GM18519 (cell line): ENCODE measurements around the gene LPO.

Experiments
- ATAC-seq: cut with Tn5 transposase; IDR thresholded peaks from one replicate; pipeline ENCODE4 v1.9.1; 2021; ENCODE audit warnings: mild to moderate bottlenecking, moderate library complexity; ENCODE audit not compliant: unreplicated experiment, low FRiP score

The LPO gene

DNA sequence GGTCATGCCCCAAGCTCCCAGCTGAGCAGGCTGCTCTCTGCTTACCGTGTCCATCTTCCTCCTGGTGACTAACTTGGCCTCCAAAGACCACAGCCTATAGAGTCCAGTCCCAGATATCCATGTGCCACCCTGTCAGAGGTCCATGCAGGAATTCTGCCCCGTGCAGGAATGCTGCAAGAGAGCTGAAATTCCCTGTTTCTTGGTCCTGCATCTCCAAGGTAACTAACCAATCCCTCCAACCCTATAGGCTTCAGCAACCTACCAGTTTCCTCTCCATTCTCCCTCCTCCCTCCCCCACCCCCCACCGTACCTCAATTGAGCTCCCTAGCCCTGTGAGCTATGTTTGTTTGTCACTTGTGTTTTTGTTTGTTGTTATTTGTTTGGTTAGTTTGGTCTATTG lies 9.7 kb upstream of the LPO start:
- ATAC-seq: no peak

DNA sequence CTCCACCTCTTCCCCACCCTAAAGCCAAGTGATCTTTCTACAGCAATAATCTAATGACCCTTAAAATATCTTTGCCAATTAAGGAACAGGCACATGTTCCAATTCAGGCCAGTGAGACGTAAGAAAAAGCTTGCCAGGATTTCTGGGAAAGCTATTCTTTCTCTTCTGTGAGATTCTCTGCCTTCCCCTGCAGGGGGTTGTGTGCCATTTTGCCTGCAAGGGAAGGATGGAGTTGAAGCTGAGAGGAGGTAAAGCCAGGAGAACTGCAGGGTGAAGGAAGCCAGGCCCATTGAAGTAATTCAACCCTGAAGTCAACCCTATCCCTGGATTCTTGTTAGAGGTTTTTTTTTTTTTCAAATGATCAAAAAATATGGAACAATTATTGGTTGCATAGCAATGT lies 9.0 kb upstream of the LPO start:
- ATAC-seq: no peak

DNA sequence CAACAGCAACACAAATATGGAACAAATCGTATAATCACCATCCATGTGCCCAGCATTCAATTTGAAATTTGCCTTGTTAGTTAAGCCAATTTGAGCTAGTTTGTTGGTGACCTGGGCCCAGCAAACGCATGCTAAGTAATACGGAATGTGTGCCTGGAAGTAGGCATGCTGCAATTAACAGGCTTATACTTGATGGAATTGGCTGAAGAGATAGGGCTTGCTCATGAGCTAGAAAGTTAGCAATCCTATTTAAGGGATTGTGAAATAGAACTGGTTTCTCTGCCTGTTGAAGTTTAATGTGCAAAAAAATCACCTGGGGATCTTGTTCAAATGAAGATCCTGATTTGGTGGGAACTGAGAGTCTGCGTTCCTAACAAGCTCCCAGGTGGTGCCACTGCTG lies 8.5 kb upstream of the LPO start:
- ATAC-seq: no peak

DNA sequence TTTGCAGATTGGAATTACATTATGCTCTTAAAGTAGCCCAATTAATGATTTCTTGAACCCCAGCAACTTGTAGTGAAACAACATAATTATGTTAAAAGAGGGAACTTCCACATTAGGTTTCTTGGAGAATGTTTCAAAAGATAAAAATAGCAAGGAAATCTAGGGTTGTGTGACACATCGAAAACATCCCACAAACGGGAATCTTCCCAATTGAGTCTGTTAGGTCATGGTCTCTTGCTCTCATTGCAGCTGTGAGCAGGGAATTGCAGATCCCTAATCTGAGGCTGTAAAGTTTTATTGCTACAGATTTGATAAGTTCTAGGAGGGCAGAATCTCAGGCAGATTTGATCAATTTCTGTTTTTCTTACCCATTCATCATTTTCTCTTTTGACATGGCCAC lies 6.7 kb upstream of the LPO start:
- ATAC-seq: no peak

GRCh38 chr17:58232707-58233156 lies 5.7 kb upstream of the LPO start:
- peak; percentile 59 for ATAC-seq

DNA sequence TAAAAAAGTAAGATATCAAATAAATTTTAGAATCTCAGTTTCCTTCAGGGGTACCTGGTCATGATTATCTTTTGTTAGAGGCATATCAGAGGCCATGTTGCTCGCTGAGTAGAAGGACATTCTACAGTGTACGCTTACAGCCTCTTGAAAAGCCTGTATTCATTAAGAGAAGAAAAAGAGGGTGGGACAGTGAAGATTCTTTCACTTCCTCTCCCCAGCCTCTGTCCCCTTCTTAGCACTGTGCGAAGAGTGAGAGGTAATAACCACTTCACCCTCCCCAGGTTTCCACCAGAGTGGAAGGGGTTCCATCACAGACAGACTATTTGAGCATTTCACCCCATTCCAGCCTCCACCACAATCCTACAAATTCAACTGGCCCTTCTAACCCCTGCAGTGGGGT lies 4.8 kb upstream of the LPO start:
- ATAC-seq: no peak

GRCh38 chr17:58234512-58234911 lies 3.9 kb upstream of the LPO start:
- no peak for ATAC-seq

GRCh38 chr17:58235821-58236220 lies 2.6 kb upstream of the LPO start:
- no peak for ATAC-seq

DNA sequence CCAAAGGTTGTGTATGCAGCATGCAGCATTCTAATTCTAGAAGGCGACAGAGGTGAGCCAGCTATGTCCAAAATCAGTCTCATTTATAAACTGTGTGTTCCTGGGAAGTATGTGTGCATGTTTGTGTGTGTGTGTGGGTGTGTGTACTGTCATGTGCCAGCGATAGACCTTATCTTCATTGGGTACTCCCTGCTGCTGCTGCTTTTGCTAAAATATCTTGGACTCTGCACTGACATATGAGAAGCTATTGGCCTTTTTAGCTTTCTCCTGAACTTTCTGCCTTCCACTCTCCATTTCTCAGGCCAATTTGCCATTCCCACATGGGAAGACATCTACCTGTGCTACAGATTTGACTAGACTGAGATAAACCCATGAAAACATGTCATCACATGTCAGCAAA lies 2.0 kb upstream of the LPO start:
- ATAC-seq: no peak

GRCh38 chr17:58239987-58240386 lies 1.6 kb downstream of the LPO start:
- ATAC-seq: no peak

DNA sequence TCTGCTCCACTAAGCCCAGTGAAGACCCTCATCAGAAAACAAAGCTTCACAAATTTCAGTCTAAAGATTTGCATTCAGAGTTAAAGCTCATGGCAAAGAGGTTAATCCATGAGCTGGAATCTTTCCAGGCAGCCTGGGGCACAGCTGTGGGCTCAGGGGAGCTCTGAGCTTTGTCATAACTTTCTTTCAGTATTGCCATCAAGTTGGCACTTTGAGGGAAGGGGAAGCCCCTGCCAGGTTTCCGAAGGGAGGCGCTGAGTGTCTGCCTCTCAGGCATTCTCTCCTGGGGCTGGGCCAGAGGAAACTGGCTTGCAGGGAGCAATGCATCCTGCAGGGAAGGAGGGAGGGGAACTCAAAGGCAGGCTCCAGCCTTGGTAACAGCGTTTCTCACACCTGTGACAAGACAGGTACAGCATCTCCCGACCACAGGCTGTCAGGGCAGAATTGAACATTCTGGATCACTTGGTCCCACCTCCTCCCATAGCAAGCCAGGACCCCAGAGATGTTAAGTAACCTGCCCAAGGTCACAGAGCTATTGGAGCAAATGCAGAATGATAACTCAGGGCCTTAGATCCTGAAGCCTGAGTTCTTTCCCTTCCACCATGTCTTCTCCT lies 3.9 kb downstream of the LPO start:
- no peak for ATAC-seq

DNA sequence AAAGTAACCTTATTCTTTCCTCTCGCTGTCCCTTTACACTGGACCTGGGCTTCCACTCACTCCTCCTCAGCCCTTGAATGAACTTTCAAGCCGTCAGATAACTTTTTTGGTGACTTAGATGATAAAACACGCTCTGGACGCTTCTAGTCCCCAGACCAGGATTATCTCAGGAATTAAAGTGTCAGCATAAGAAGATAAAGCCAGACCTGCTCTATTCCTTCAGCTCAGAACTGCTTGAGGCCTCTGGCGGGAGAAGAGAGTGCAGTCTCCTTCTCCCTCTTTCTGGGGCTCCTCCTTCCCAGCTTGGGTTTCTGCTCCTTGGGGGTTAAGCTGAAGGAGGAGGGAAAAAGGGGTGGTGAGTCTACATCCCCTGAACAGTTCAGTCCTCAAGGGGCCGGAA lies 6.6 kb downstream of the LPO start:
- ATAC-seq: no peak

- ATAC-seq: no peak
These were observed 7.2 kb downstream of the LPO start for GRCh38 chr17:58245428-58246103.

DNA sequence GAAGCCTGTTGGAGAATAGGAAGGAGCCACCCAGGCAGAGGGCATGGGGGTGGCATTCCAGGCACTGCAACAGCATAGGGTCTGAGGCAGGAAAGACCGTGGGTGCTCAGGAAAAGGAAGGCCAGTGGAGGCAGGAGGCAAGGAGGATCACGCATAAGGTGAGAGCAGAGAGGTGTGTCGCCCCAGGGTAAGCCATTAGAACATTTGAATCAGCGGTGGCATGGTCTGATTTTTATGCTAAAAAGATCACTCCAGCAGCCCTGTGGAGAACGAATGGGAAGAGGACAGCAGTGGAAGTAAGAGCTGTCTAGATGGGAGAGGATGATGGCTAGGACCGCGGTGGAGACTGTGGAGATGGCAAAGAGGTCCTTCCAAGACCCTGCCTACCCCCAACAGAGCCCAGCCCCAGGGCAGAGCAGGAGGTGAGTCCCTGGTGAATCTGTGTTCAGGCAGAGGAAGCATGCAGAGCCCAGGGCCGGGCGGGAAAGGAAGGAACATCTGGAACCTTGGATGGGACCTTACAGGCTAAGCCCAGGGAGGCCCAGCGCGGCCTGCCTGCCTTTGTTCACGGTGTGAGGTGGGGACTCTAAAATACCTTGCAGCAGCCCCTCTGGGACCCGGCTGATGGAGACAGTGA lies 7.8 kb downstream of the LPO start:
- ATAC-seq: no peak

GRCh38 chr17:58246781-58247180 lies 8.4 kb downstream of the LPO start:
- ATAC-seq: no peak

- no peak for ATAC-seq
These were observed 9.4 kb downstream of the LPO start for GRCh38 chr17:58247511-58248363.

DNA sequence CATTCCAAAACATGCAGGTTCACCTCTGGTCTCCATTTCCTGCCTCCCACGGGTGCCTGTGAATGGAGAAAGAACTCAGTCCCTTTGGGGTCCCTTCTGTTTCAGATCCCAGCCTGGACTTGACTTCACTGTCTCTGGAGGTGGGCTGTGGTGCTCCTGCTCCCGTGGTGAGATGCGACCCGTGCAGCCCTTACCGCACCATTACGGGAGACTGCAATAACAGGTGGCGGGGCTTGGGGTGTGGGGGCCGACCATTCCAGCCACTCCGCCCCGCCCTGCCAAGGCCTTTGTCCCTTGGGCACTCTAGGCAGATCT lies 10.5 kb downstream of the LPO start:
- no peak for ATAC-seq

- no peak for ATAC-seq
These were observed 11.1 kb downstream of the LPO start for GRCh38 chr17:58249270-58250133.

- ATAC-seq: no peak
These were observed 12.1 kb downstream of the LPO start for GRCh38 chr17:58250344-58251011.

DNA sequence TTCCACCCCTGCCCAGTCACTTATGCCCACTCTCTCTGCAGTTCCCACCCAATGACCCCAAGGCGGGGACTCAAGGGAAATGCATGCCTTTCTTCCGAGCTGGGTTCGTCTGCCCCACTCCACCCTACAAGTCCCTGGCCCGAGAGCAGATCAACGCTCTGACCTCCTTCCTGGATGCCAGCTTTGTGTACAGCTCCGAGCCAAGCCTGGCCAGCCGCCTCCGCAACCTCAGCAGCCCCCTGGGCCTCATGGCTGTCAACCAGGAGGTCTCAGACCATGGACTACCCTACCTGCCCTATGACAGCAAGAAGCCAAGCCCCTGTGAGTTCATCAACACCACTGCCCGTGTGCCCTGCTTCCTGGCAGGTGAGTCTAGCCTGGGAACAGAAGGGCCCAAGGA lies 13.8 kb downstream of the LPO start:
- no peak for ATAC-seq
